HCT116 (cell line): ENCODE measurements around the gene UNC80.

Experiments
- CEBPB ChIP-seq: IDR thresholded peaks from 2 replicates; pipeline ENCODE4 v1.6.1; 2012; ENCODE audit warnings: low read depth
- EZH2 ChIP-seq: fragments of 200-600 bp; sonication (generic); IDR thresholded peaks from 2 replicates; pipeline ENCODE4 v1.6.1; 2017; ENCODE audit warnings: antibody characterized with exemption, mixed run types
- EZH2phosphoT487 ChIP-seq: fragments of 200-600 bp; IDR thresholded peaks from 2 replicates; pipeline ENCODE4 v1.6.1; 2018; ENCODE audit warnings: antibody characterized with exemption, borderline replicate concordance
- JUND ChIP-seq: IDR thresholded peaks from 2 replicates; pipeline ENCODE4 v1.6.1; 2012
- MAX ChIP-seq: IDR thresholded peaks from 2 replicates; pipeline ENCODE4 v1.6.1; 2012
- TCF7L2 ChIP-seq: IDR thresholded peaks from 2 replicates; pipeline ENCODE4 v1.7.0; 2011; ENCODE audit warnings: borderline replicate concordance, inconsistent platforms; ENCODE audit not compliant: insufficient read depth, insufficient read length; ENCODE audit errors: extremely low read depth
- YY1 ChIP-seq: IDR thresholded peaks from 2 replicates; pipeline ENCODE4 v1.6.1; 2011; ENCODE audit warnings: low read length, low read depth, moderate library complexity, mild to moderate bottlenecking; ENCODE audit not compliant: insufficient replicate concordance; ENCODE audit errors: extremely low read depth
- ZFX ChIP-seq: fragments of 450-650 bp; IDR thresholded peaks from 2 replicates; pipeline ENCODE4 v1.6.1; 2017
- ZNF274 ChIP-seq: fragments of 200-500 bp; sonication (Bioruptor generic); IDR thresholded peaks from 2 replicates; pipeline ENCODE4 v1.6.1; 2014; ENCODE audit warnings: mild to moderate bottlenecking, low read depth, low read length, inconsistent platforms
- TF ChIP-seq, protein P1 (sequence below), 3 experiments: fragments of 200-600 bp in 1 of 3; sonication (generic) in 1 of 3; IDR thresholded peaks in 2 of 3; conservative IDR thresholded peaks in 1 of 3; 2 replicates each; pipeline ENCODE4 v1.5.1; 2012 to 2017; ENCODE audit warnings: low read depth in 2 of 3, low read length in 2 of 3, antibody characterized with exemption in 1 of 3, borderline replicate concordance in 1 of 3, control low read depth in 1 of 3, mild to moderate bottlenecking in 1 of 3, mixed read lengths in 1 of 3, mixed run types in 1 of 3, moderate library complexity in 1 of 3; ENCODE audit not compliant: insufficient read depth in 1 of 3
- TF ChIP-seq, protein P2 (sequence below): IDR thresholded peaks from 2 replicates; pipeline ENCODE4 v1.6.1; 2012; ENCODE audit warnings: low read depth

GRCh38 chr2:209917154-209917771 is 145.6 kb downstream of the UNC80 start:
- TF ChIP-seq, protein P1, sequence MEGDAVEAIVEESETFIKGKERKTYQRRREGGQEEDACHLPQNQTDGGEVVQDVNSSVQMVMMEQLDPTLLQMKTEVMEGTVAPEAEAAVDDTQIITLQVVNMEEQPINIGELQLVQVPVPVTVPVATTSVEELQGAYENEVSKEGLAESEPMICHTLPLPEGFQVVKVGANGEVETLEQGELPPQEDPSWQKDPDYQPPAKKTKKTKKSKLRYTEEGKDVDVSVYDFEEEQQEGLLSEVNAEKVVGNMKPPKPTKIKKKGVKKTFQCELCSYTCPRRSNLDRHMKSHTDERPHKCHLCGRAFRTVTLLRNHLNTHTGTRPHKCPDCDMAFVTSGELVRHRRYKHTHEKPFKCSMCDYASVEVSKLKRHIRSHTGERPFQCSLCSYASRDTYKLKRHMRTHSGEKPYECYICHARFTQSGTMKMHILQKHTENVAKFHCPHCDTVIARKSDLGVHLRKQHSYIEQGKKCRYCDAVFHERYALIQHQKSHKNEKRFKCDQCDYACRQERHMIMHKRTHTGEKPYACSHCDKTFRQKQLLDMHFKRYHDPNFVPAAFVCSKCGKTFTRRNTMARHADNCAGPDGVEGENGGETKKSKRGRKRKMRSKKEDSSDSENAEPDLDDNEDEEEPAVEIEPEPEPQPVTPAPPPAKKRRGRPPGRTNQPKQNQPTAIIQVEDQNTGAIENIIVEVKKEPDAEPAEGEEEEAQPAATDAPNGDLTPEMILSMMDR (IDR thresholded peaks at IDR 0.05 in 2 of 3, conservative IDR thresholded peaks at IDR 0.05 in 1 of 3; ENCODE audit: borderline replicate concordance in 1 of 3, insufficient read depth in 1 of 3, low read depth in 2 of 3, low read length in 2 of 3): no peak
- TF ChIP-seq EZH2phosphoT487: no peak
- TF ChIP-seq CEBPB: no peak
- no peak for TF ChIP-seq ZNF274
- no peak for TF ChIP-seq YY1
- no peak for TF ChIP-seq TCF7L2
- TF ChIP-seq, protein P2, sequence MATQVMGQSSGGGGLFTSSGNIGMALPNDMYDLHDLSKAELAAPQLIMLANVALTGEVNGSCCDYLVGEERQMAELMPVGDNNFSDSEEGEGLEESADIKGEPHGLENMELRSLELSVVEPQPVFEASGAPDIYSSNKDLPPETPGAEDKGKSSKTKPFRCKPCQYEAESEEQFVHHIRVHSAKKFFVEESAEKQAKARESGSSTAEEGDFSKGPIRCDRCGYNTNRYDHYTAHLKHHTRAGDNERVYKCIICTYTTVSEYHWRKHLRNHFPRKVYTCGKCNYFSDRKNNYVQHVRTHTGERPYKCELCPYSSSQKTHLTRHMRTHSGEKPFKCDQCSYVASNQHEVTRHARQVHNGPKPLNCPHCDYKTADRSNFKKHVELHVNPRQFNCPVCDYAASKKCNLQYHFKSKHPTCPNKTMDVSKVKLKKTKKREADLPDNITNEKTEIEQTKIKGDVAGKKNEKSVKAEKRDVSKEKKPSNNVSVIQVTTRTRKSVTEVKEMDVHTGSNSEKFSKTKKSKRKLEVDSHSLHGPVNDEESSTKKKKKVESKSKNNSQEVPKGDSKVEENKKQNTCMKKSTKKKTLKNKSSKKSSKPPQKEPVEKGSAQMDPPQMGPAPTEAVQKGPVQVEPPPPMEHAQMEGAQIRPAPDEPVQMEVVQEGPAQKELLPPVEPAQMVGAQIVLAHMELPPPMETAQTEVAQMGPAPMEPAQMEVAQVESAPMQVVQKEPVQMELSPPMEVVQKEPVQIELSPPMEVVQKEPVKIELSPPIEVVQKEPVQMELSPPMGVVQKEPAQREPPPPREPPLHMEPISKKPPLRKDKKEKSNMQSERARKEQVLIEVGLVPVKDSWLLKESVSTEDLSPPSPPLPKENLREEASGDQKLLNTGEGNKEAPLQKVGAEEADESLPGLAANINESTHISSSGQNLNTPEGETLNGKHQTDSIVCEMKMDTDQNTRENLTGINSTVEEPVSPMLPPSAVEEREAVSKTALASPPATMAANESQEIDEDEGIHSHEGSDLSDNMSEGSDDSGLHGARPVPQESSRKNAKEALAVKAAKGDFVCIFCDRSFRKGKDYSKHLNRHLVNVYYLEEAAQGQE: no peak
- TF ChIP-seq EZH2: no peak
- TF ChIP-seq ZFX: no peak
- no peak for TF ChIP-seq MAX
- no peak for TF ChIP-seq JUND
